GM15510 (cell line): Measurements from ENCODE around the gene AGMAT.

ENCODE experiments used
- POLR2A ChIP-seq: IDR thresholded peaks from 3 replicates; pipeline ENCODE4 v1.6.1; 2011; ENCODE audit warnings: borderline replicate concordance; ENCODE audit not compliant: insufficient read length; ENCODE audit errors: extremely low read depth

Gene AGMAT

DNA sequence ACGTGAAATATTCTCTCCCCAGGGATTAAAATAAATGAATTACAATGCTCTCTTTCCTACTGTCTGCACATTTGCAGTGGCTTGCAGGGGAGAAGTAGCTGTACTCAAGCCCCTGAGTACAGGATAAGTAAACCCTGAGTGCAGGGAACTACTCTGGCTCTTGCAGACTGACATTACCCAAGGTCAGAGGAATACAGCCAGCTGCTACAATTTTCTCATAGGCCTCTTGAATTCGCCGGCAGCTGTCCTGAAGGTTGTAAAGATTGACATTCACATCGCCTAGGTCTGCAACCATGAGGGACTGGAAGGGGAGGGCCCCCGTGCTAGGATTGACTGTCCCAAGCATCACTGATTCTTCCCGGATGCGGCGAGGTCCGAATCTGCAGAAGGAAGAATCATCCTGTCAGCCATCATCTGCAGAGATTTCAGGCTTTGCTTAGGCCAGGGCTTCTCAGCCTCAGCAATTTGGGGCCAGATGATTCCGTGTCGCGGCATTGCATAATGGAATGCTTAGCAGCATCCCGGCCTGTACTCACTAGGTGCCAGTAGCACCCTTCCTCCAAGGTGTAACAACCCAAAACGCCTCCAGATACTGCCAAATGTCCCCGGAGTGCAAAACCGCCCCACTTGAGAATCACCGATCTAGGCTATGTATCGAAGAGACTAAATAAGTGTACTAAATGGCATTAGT, 1.7 kb downstream of the AGMAT start:
- TF ChIP-seq POLR2A: no peak

- no peak for TF ChIP-seq POLR2A
These were observed 5.2 kb downstream of the AGMAT start for GRCh38 chr1:15579683-15580047.

GRCh38 chr1:15578921-15579682, 5.7 kb downstream of the AGMAT start:
- no peak for TF ChIP-seq POLR2A

DNA sequence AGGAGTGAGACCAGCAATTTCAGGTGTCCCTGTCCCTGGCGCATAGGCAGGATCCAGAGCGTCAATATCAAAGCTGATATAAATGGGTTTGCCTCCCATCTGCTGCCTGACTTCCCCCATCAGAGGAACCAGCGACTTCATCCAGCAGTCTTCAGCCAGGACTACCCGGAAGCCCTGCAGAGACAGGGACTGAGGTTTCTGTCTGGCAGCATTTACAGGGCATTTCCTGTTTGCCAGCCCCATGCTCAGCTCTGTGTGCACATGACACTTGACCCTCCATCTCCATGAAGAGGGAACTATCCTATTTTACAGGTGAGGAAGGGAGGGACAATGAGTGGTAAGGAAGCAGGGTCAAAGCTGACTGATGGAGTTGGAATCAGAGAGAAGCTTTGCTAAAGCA, 7.2 kb downstream of the AGMAT start:
- no peak for TF ChIP-seq POLR2A

DNA sequence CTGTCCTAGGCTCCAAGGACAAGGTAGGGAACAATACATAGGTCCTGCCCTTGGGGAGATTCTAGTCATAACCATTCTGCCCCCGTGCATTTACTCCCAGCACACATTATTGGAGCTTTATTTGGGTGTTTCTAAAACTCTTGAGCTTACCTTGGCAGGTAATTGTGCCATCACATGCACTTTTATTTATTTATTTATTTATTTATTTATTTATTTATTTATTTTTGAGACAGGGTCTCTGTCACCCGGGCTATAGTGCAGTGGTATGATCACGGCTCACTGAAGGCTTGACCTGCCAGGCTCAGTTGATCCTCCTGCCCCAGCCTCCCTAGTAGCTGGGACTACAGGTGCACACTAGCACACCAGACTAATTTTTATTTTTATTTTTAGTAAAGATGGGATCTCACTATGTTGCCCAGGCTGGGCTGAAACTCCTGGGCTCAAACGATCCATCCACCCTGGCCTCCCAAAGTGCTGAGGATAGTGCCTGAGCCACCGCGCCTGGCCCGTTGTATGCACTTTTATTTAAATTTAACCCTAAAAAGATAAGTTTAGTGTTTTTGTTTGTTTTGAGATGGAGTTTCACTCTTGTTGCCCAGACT, 9.2 kb downstream of the AGMAT start:
- TF ChIP-seq POLR2A: no peak

DNA sequence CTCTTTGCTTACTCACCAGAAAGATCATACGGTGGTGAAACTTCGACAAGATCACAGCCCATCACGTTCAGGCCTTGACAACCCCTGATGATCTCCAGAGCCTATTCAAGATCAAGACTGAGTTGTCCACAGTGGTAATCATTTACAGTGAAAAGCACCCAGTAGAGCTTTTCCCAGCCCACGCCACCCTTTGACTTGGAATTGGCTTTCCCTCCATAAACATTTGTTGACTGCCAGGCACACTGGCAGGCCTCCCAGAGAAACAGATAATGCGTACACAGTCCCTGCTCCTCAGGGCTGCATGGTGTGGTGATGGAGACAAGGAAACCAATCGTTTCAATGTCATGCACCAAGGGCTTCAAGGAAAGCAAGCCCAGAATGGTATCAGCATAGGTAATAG, 10.1 kb downstream of the AGMAT start:
- TF ChIP-seq POLR2A: no peak

DNA sequence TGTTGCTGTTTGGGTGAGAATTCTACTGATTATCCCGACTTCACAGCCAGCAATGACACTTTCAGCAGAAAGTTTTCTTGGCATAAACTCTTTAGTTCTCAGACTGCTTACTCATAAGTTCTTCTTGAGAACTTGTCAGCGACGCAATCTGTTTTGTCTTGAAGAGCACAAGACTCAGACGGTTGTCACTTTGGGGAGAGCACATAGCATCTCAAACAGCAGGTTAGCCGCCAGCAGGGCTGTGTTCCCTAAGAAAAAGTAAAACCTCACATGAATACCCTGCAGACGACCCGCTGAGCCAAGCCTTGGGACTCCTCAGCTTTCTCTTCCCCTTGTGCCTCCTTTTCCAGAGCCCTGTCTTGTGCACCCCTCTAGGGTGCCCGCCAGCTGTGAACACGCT, 11.4 kb downstream of the AGMAT start:
- no peak for TF ChIP-seq POLR2A

- no peak for TF ChIP-seq POLR2A
These were observed 13.6 kb downstream of the AGMAT start for GRCh38 chr1:15571266-15571665.

DNA sequence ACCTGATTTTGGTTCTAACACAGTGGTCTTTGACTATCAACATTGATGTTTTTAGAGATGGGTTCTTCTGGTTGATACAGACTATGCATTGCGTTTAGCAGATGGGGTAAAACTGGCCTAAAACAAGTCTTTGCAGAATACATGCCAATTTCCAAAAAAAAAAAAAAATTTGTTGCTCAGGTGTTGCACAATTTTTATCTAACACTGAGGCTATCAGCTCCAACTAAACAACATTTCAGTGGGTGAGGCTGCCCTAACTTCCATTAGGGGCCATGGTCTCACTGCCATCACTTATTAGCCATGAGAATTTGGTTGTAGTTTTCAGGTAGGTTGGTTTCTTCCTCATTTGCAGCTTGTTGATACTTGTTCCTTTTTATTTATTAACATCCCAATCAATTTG, 14.0 kb downstream of the AGMAT start:
- no peak for TF ChIP-seq POLR2A

DNA sequence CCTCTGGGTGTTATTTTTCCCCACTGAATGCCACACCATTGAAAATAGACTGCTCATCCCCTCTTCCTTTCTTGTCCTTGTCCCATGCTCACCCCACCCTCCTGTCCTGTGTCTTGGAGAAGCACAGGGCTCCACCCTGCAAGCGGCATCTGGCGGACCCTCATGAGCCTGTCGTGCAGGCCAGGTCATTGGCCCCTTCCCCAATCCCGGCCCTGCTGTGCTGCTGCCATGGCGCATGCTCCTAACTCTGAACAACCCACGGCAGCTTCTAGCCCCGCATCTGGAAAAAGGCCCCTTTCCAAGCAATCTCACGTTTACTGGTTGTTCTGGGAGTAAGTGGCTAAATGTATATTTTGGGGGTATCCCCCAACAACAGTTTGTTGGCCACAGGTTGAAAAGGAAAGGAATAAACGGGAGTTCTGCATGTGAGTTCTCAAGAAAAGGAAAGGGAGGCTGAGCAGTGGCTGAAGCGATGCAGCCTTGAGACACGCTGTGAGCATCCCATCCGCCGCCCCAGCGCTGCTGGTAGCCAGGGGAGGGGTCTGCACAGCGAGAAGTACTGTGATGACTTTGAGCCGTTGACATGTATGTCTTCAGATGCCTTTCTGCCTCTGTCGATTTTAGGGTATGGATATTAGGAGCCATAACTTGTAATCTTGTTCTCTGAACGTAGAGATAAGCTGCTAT, 16.3 kb downstream of the AGMAT start:
- TF ChIP-seq POLR2A: no peak

DNA sequence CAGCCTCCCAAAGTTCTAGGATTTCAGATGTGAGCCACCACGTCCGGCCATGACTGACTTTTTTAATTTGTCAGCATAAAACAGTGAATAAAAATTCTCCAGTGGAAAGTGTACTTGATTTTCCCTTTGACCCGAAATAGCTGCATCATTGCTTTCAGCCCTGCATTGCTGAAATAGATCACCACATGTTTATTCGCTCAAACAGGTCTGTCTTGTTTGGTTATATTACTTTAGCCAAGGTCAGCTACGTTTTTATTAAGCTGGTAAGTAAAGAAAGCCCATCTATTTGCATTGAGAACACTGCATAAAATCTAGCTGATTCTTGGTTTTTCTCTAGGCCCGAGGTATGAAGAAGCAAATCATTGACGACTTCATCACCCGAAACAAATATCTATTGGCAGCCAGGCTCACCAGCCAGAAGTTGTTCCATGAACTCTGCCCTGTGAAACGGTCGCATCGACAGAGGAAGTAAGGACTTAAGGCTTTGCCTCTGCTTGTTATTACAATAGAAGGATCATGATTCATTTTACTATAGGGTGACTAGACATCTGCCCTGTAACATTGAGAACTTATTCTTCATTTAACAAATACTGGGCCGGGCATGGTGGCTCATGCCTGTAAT, 25.6 kb downstream of the AGMAT start:
- no peak for TF ChIP-seq POLR2A

DNA sequence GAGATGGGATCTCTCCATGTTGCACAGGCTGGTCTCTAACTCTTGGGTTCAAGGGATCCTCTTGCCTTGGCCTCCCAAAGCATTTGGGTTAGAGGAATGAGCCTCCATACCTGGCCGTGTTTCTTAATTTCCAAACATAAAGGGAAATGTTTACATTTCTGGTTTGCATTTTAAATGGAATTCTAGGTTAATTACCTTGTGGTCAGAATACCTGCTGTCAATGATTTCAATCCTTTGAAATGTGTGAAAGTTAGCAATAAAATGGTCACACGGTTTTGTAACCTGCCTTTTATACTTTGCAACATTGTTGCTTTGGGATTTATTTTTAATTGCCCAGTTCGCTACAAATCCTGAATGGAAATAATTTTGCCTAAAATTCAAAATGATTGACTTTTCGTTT, 26.3 kb downstream of the AGMAT start:
- no peak for TF ChIP-seq POLR2A

DNA sequence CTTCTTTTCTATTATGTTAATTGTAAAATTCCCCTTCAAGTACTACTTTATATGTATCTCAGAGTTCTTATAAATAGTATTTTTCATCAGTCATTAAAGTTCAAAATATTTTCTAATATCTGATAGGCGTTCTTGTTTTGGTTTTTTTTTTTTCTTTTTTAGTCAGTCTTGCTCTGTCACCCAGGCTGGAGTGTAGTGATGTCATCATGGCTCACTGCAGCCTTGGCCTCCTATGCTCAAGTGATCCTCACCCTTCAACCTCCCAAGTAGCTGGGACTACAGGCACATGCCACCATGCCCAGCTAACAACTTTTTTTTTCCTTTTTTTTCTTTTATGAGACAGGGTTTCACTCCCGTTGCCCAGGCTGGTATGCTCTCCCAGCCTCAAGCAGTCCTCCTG, 27.3 kb downstream of the AGMAT start:
- TF ChIP-seq POLR2A: no peak

GRCh38 chr1:15557008-15557407, 27.8 kb downstream of the AGMAT start:
- no peak for TF ChIP-seq POLR2A

- TF ChIP-seq POLR2A: no peak
These were observed 34.3 kb downstream of the AGMAT start for GRCh38 chr1:15550573-15550972.
